H9 (cell line): ENCODE data around the gene PSMD1. TPM values are rescaled to one million over a fixed set of nuclear protein-coding genes. Genes with fewer than 3 reads are reported as not detected.

Experiments
- DNase-seq: peaks from one replicate; pipeline ENCODE4 v3.0.0-alpha.2; 2017
- H2AFZ ChIP-seq: one replicate; pipeline ENCODE4 v1.6.1; 2013; ENCODE audit warnings: mild to moderate bottlenecking, low read length, control low read depth, moderate library complexity
- H2AK5ac ChIP-seq: 2 replicates; pipeline ENCODE4 v1.6.1; 2013; ENCODE audit warnings: low read length, control low read depth, mixed read lengths; ENCODE audit not compliant: insufficient read length
- H2BK120ac ChIP-seq: one replicate; pipeline ENCODE4 v1.6.1; 2013; ENCODE audit warnings: low read depth, mild to moderate bottlenecking, low read length, control low read depth, inconsistent platforms; ENCODE audit not compliant: poor library complexity, severe bottlenecking
- H2BK12ac ChIP-seq: 2 replicates; pipeline ENCODE4 v1.6.1; 2013; ENCODE audit warnings: low read length, control low read depth, mixed read lengths, low read depth; ENCODE audit not compliant: insufficient read length
- H2BK15ac ChIP-seq: 2 replicates; pipeline ENCODE4 v1.6.1; 2013; ENCODE audit warnings: low read depth, low read length, control low read depth
- H2BK20ac ChIP-seq: one replicate; pipeline ENCODE4 v1.6.1; 2013; ENCODE audit warnings: low read depth, mild to moderate bottlenecking, low read length, control low read depth, inconsistent platforms; ENCODE audit not compliant: poor library complexity, severe bottlenecking
- H2BK5ac ChIP-seq: 2 replicates; pipeline ENCODE4 v1.6.1; 2013; ENCODE audit warnings: low read length, control low read depth, mixed read lengths; ENCODE audit not compliant: insufficient read length
- H3K14ac ChIP-seq: 2 replicates; pipeline ENCODE4 v1.6.1; 2013; ENCODE audit warnings: low read length, control low read depth; ENCODE audit not compliant: insufficient read depth
- H3K18ac ChIP-seq: 2 replicates; pipeline ENCODE4 v1.6.1; 2013; ENCODE audit warnings: low read depth, mild to moderate bottlenecking, mixed read lengths, low read length, control low read depth; ENCODE audit not compliant: insufficient read length
- H3K23ac ChIP-seq: 2 replicates; pipeline ENCODE4 v1.6.1; 2013; ENCODE audit warnings: low read length, control low read depth, mixed read lengths, low read depth; ENCODE audit not compliant: insufficient read length
- H3K23me2 ChIP-seq: 2 replicates; pipeline ENCODE4 v1.6.1; 2013; ENCODE audit warnings: low read depth, mild to moderate bottlenecking, mixed read lengths, low read length, control low read depth; ENCODE audit not compliant: insufficient read length, poor library complexity, severe bottlenecking
- H3K27ac ChIP-seq: 2 replicates; pipeline ENCODE4 v1.5.1; 2013; ENCODE audit warnings: low read length, control low read depth, mixed read lengths, low read depth; ENCODE audit not compliant: insufficient read length
- H3K27me3 ChIP-seq: 2 replicates; pipeline ENCODE4 v1.6.1; 2013; ENCODE audit warnings: low read length, control low read depth, inconsistent platforms; ENCODE audit not compliant: insufficient read depth
- H3K4ac ChIP-seq: 2 replicates; pipeline ENCODE4 v1.6.1; 2013; ENCODE audit warnings: low read depth, mild to moderate bottlenecking, control low read depth, inconsistent platforms, low read length, moderate library complexity
- H3K4me1 ChIP-seq: 2 replicates; pipeline ENCODE4 v1.6.1; 2013; ENCODE audit warnings: low read length, control low read depth, inconsistent platforms; ENCODE audit not compliant: insufficient read depth
- H3K4me2 ChIP-seq: 2 replicates; pipeline ENCODE4 v1.6.1; 2013; ENCODE audit warnings: low read length, control low read depth, mixed read lengths; ENCODE audit not compliant: insufficient read length, insufficient read depth
- H3K56ac ChIP-seq: 2 replicates; pipeline ENCODE4 v1.6.1; 2013; ENCODE audit warnings: low read depth, mild to moderate bottlenecking, mixed read lengths, low read length, control low read depth; ENCODE audit not compliant: insufficient read length
- H3K79me1 ChIP-seq: 2 replicates; pipeline ENCODE4 v1.6.1; 2013; ENCODE audit warnings: low read depth, mild to moderate bottlenecking, moderate library complexity, low read length, control low read depth, inconsistent platforms; ENCODE audit not compliant: insufficient read depth, poor library complexity, severe bottlenecking
- H3K79me2 ChIP-seq: 2 replicates; pipeline ENCODE4 v1.6.1; 2013; ENCODE audit warnings: low read length, control low read depth, inconsistent platforms; ENCODE audit not compliant: insufficient read depth
- H3K9ac ChIP-seq: 2 replicates; pipeline ENCODE4 v1.6.1; 2013; ENCODE audit warnings: low read length, control low read depth, mixed read lengths; ENCODE audit not compliant: insufficient read length; ENCODE audit errors: extremely low read depth
- H3K9me3 ChIP-seq: one replicate; pipeline ENCODE4 v1.6.1; 2013; ENCODE audit warnings: low read depth, low read length, inconsistent platforms; ENCODE audit not compliant: control insufficient read depth
- H3T11ph ChIP-seq: one replicate; pipeline ENCODE4 v1.6.1; 2013; ENCODE audit warnings: mild to moderate bottlenecking, low read length, control low read depth, inconsistent platforms
- H4K20me1 ChIP-seq: one replicate; pipeline ENCODE4 v1.6.1; 2013; ENCODE audit not compliant: control insufficient read depth, insufficient read length, insufficient read depth
- H4K5ac ChIP-seq: 2 replicates; pipeline ENCODE4 v1.6.1; 2013; ENCODE audit warnings: low read depth, mild to moderate bottlenecking, mixed read lengths, low read length, control low read depth; ENCODE audit not compliant: insufficient read length
- H4K8ac ChIP-seq: replicated peaks from 2 replicates; pipeline ENCODE4 v1.6.1; 2013; ENCODE audit warnings: low read length, control low read depth, mixed read lengths, low read depth; ENCODE audit not compliant: insufficient read length
- H4K91ac ChIP-seq: 2 replicates; pipeline ENCODE4 v1.6.1; 2013; ENCODE audit warnings: low read depth, mild to moderate bottlenecking, moderate library complexity, mixed read lengths, low read length, control low read depth; ENCODE audit not compliant: insufficient read length
- H3K27ac Mint-ChIP-seq, 3 experiments: 2 replicates in 2 of 3; 3 replicates in 1 of 3; pipeline ENCODE4 v1.8.0; 2020 to 2021; ENCODE audit warnings: mixed read lengths in 3 of 3, mild to moderate bottlenecking in 1 of 3, moderate library complexity in 1 of 3
- H3K27me3 Mint-ChIP-seq: 2 replicates; pipeline ENCODE4 v1.8.0; 2021; ENCODE audit warnings: low read depth, mild to moderate bottlenecking, moderate library complexity, mixed read lengths
- H3K36me3 Mint-ChIP-seq, 3 experiments: 2 replicates in 2 of 3; 3 replicates in 1 of 3; pipeline ENCODE4 v1.8.0; 2020 to 2021; ENCODE audit warnings: low read depth in 3 of 3, mixed read lengths in 3 of 3; ENCODE audit not compliant: insufficient read depth in 1 of 3
- H3K4me1 Mint-ChIP-seq, 2 experiments: 2 replicates each; pipeline ENCODE4 v1.8.0; 2020; ENCODE audit warnings: mixed read lengths in 2 of 2
- H3K4me3 Mint-ChIP-seq, 2 experiments: 2 replicates in 1 of 2; 3 replicates in 1 of 2; pipeline ENCODE4 v1.8.0; 2020 to 2021; ENCODE audit warnings: mild to moderate bottlenecking in 2 of 2, mixed read lengths in 2 of 2, moderate library complexity in 1 of 2
- H3K9me3 Mint-ChIP-seq, 2 experiments: 2 replicates in 1 of 2; 3 replicates in 1 of 2; pipeline ENCODE4 v1.8.0; 2020; ENCODE audit warnings: mild to moderate bottlenecking in 2 of 2, mixed read lengths in 2 of 2, moderate library complexity in 1 of 2
- CTCF ChIP-seq: fragments of 200-600 bp; sonication (generic); conservative IDR thresholded peaks from 3 replicates; pipeline ENCODE4 v1.8.0; 2021; ENCODE audit warnings: antibody characterized with exemption, mild to moderate bottlenecking
- WGBS: extraction: QIAGEN DNeasy Blood & Tissue Kit; methylation state at CpG from one replicate; pipeline ENCODE4 v1.1.7; 2013; ENCODE audit warnings: missing lambda C conversion rate, low lambda C conversion rate, mixed read lengths; ENCODE audit not compliant: insufficient read length; ENCODE audit errors: extremely low coverage; 5-methylcytosine and 5-hydroxymethylcytosine counted together
- total RNA-seq: library from RNA; stranded (reverse); gene quantifications from 2 replicates; pipeline ENCODE4 v1.2.1, GENCODE V29; 2021

Gene PSMD1
- total RNA-seq, 1 experiment from 2014 or later, result 166 TPM

- Histone ChIP-seq H2AFZ (no peak overlapping the region), H3K9me3 (no peaks in the 10 kb centered on the region), H3K27me3 (no peaks in the 10 kb centered on the region; the same call in 1 of the 2 replicates), H3K14ac (no peak overlapping the region; the same call in 1 of the 2 replicates), H3K18ac (no peak overlapping the region), H2BK20ac (no peak overlapping the region), H2BK12ac (no peak overlapping the region), H3K56ac (no peak overlapping the region), H4K8ac (no peak overlapping the region), H2BK15ac (no peak overlapping the region), H3K27ac (no peak overlapping the region), H4K91ac (no peak overlapping the region), H3K23ac (no peak overlapping the region), H4K20me1 (no peaks in the 10 kb centered on the region), H2BK120ac (no peak overlapping the region), H2AK5ac (no peak overlapping the region), H3T11ph (no peak overlapping the region), H3K4me1 (no peaks in the 10 kb centered on the region), H3K4ac (no peak overlapping the region), H2BK5ac (no peak overlapping the region), H3K23me2 (no peaks in the 10 kb centered on the region), H3K79me1 (no peaks in the 10 kb centered on the region), H3K9ac (no peak overlapping the region), H4K5ac (no peak overlapping the region), H3K4me2 (no peak overlapping the region), H3K79me2 (no peaks in the 10 kb centered on the region)
- Mint-ChIP-seq H3K27ac (no peak overlapping the region), H3K9me3 (no peaks in the 10 kb centered on the region; a peak in 2 of 5 replicates), H3K27me3 (peaks cover 35% of the 10 kb centered on the region), H3K4me1 (peaks cover 23 to 30% of the 10 kb centered on the region in 2 experiments), H3K4me3 (no peak overlapping the region), H3K36me3 (peaks cover 0 to 4% (median 0%) of the 10 kb centered on the region in 3 experiments; a peak in 1 of 7 replicates)
- no CpG with 5 or more reads among the region's 7 CpGs for WGBS
- no peak for DNase-seq
- no peak for TF ChIP-seq CTCF
Observed at GRCh38 chr2:231015478-231015877, 41.2 kb upstream of the PSMD1 start.
